IMR-90 (cell line): ENCODE measurements around the gene ZCCHC17. TPM values are rescaled to one million over a fixed set of nuclear protein-coding genes. Genes with fewer than 3 reads are reported as not detected.
A peak's percentile ranks its signal among the peaks of the same experiment; 100 is the strongest.

Experiments used
- ATAC-seq: fragments of 200-7000 bp; cut with Tn5 transposase; 2 replicates; pipeline ENCODE4 v1.9.1; 2020; ENCODE audit warnings: low read depth, mild to moderate bottlenecking, moderate library complexity
- BruUV-seq: library from RNA; stranded (reverse); fragments of 400-500 nt; replicated peaks from 2 replicates; lab custom pipeline; 2021; lab: Mats Ljungman, UMichigan
- CTCF ChIA-PET: fragments of 300-600 bp; formaldehyde crosslinking; extraction: SDS; loops from one replicate; lab custom pipeline; 2021; ENCODE audit warnings: antibody characterized with exemption; lab: Yijun Ruan, JAX
- POLR2A ChIA-PET: fragments of 300-600 bp; sonication (Branson Sonifier 250); formaldehyde crosslinking; loops from one replicate; lab custom pipeline; 2022; ENCODE audit warnings: antibody characterized with exemption; ENCODE audit not compliant: unreplicated experiment; lab: Charles Lee
- DNase-seq: peaks from one replicate; pipeline ENCODE4 v3.0.0; 2013
- H2AFZ ChIP-seq: replicated peaks from 2 replicates; pipeline ENCODE3; 2013; ENCODE audit warnings: low read length, mild to moderate bottlenecking; ENCODE audit not compliant: poor library complexity
- H2AK5ac ChIP-seq: 2 replicates; pipeline ENCODE4 v1.6.1; 2013; ENCODE audit warnings: low read depth, low read length, inconsistent platforms
- H2AK9ac ChIP-seq: replicated peaks from 2 replicates; pipeline ENCODE3; 2013; ENCODE audit warnings: mild to moderate bottlenecking, low read depth, low read length, moderate library complexity; ENCODE audit not compliant: poor library complexity
- H2BK120ac ChIP-seq: 2 replicates; pipeline ENCODE4 v1.6.1; 2013; ENCODE audit warnings: low read depth, low read length, inconsistent platforms
- H2BK15ac ChIP-seq: 3 replicates; pipeline ENCODE4 v1.6.1; 2013; ENCODE audit warnings: low read depth, low read length, inconsistent platforms
- H2BK20ac ChIP-seq: 2 replicates; pipeline ENCODE4 v1.6.1; 2013; ENCODE audit warnings: low read depth, mild to moderate bottlenecking, inconsistent platforms, low read length, moderate library complexity
- H2BK5ac ChIP-seq: 2 replicates; pipeline ENCODE4 v1.6.1; 2013; ENCODE audit warnings: mild to moderate bottlenecking, low read depth, low read length, inconsistent platforms; ENCODE audit not compliant: poor library complexity, severe bottlenecking
- H3K14ac ChIP-seq: replicated peaks from 2 replicates; pipeline ENCODE4 v1.6.1; 2013; ENCODE audit warnings: low read depth, low read length, inconsistent platforms
- H3K18ac ChIP-seq: 2 replicates; pipeline ENCODE4 v1.6.1; 2013; ENCODE audit warnings: low read depth, low read length, control low read depth
- H3K23ac ChIP-seq: 2 replicates; pipeline ENCODE4 v1.6.1; 2013; ENCODE audit warnings: low read depth, low read length, inconsistent platforms
- H3K27ac ChIP-seq: 2 replicates; pipeline ENCODE4 v1.5.1; 2013; ENCODE audit warnings: mild to moderate bottlenecking, control low read depth, low read length; ENCODE audit not compliant: insufficient read depth
- H3K27me3 ChIP-seq: 2 replicates; pipeline ENCODE4 v1.6.1; 2013; ENCODE audit warnings: low read length; ENCODE audit not compliant: control insufficient read depth, insufficient read depth
- H3K36me3 ChIP-seq: 2 replicates; pipeline ENCODE4 v1.6.1; 2013; ENCODE audit warnings: low read length, mixed read lengths; ENCODE audit not compliant: control insufficient read depth, insufficient read depth
- H3K4ac ChIP-seq: 2 replicates; pipeline ENCODE4 v1.6.1; 2013; ENCODE audit warnings: low read depth, low read length, inconsistent platforms
- H3K4me1 ChIP-seq: 2 replicates; pipeline ENCODE4 v1.6.1; 2013; ENCODE audit warnings: low read length, mixed read lengths; ENCODE audit not compliant: control insufficient read depth, insufficient read depth
- H3K4me2 ChIP-seq: 2 replicates; pipeline ENCODE4 v1.6.1; 2013; ENCODE audit warnings: low read depth, mild to moderate bottlenecking, control low read depth, low read length, moderate library complexity
- H3K4me3 ChIP-seq: 2 replicates; pipeline ENCODE4 v1.5.1; 2013; ENCODE audit warnings: low read depth, mild to moderate bottlenecking, control low read depth, low read length, moderate library complexity; ENCODE audit not compliant: insufficient read depth
- H3K56ac ChIP-seq: 2 replicates; pipeline ENCODE4 v1.6.1; 2013; ENCODE audit warnings: low read length, inconsistent platforms; ENCODE audit not compliant: insufficient read depth; ENCODE audit errors: extremely low read depth
- H3K79me1 ChIP-seq, 2 experiments: 2 replicates each; pipeline ENCODE4 v1.6.1; 2013; ENCODE audit warnings: low read length in 2 of 2, inconsistent platforms in 1 of 2, low read depth in 1 of 2
- H3K9ac ChIP-seq: 2 replicates; pipeline ENCODE4 v1.6.1; 2013; ENCODE audit warnings: low read depth, low read length, control low read depth
- H3K9me1 ChIP-seq: 2 replicates; pipeline ENCODE4 v1.6.1; 2013; ENCODE audit warnings: low read length, inconsistent platforms; ENCODE audit not compliant: insufficient read depth
- H3K9me3 ChIP-seq: 2 replicates; pipeline ENCODE4 v1.6.1; 2013; ENCODE audit warnings: low read length; ENCODE audit not compliant: control insufficient read depth, insufficient read depth
- H4K20me1 ChIP-seq: 2 replicates; pipeline ENCODE4 v1.6.1; 2013; ENCODE audit warnings: low read length, inconsistent platforms; ENCODE audit not compliant: insufficient read depth
- H4K5ac ChIP-seq: 2 replicates; pipeline ENCODE4 v1.6.1; 2013; ENCODE audit warnings: mild to moderate bottlenecking, low read depth, low read length, control low read depth
- H4K8ac ChIP-seq, 2 experiments: 2 replicates each; pipeline ENCODE4 v1.6.1; 2013; ENCODE audit warnings: low read depth in 2 of 2, low read length in 2 of 2, control low read depth in 1 of 2, inconsistent platforms in 1 of 2
- H4K91ac ChIP-seq: 2 replicates; pipeline ENCODE4 v1.6.1; 2013; ENCODE audit warnings: low read depth, low read length, inconsistent platforms; ENCODE audit not compliant: insufficient read depth
- CTCF ChIP-seq: conservative IDR thresholded peaks from 2 replicates; pipeline ENCODE4 v1.5.1; 2012; ENCODE audit warnings: mild to moderate bottlenecking, low read depth, low read length, improper control_type of control experiment
- ELK1 ChIP-seq: fragments of 150-350 bp; IDR thresholded peaks from 2 replicates; pipeline ENCODE4 v1.6.1; 2016; ENCODE audit warnings: low read depth, mild to moderate bottlenecking, low read length, moderate library complexity, borderline replicate concordance
- FOS ChIP-seq: fragments of 150-350 bp; IDR thresholded peaks from 2 replicates; pipeline ENCODE4 v1.6.1; 2016; ENCODE audit warnings: low read depth, low read length
- MAFK ChIP-seq: IDR thresholded peaks from 2 replicates; pipeline ENCODE4 v1.6.1; 2012; ENCODE audit warnings: low read depth, low read length, improper control_type of control experiment
- MAZ ChIP-seq: IDR thresholded peaks from 2 replicates; pipeline ENCODE4 v1.6.1; 2012; ENCODE audit warnings: low read depth, mild to moderate bottlenecking, low read length, improper control_type of control experiment, moderate library complexity, borderline replicate concordance
- MXI1 ChIP-seq: IDR thresholded peaks from 2 replicates; pipeline ENCODE4 v1.6.1; 2012; ENCODE audit warnings: low read depth, mild to moderate bottlenecking, low read length, moderate library complexity, borderline replicate concordance
- NFE2L2 ChIP-seq: fragments of 150-350 bp; IDR thresholded peaks from 2 replicates; pipeline ENCODE4 v1.6.1; 2016; ENCODE audit warnings: low read depth, mild to moderate bottlenecking, low read length
- POLR2A ChIP-seq: IDR thresholded peaks from 2 replicates; pipeline ENCODE4 v1.6.1; 2012; ENCODE audit warnings: mild to moderate bottlenecking, low read depth, low read length
- RCOR1 ChIP-seq: IDR thresholded peaks from 2 replicates; pipeline ENCODE4 v1.6.1; 2012; ENCODE audit warnings: mild to moderate bottlenecking, low read length, improper control_type of control experiment; ENCODE audit not compliant: insufficient replicate concordance
- RFX5 ChIP-seq: IDR thresholded peaks from 2 replicates; pipeline ENCODE4 v1.8.0; 2012; ENCODE audit warnings: low read depth, mild to moderate bottlenecking, low read length, moderate library complexity
- USF2 ChIP-seq: fragments of 150-350 bp; IDR thresholded peaks from 2 replicates; pipeline ENCODE4 v1.6.1; 2017; ENCODE audit warnings: mild to moderate bottlenecking, antibody characterized with exemption, low read length, low read depth
- WGBS, 2 experiments: methylation state at CpG; one replicate each; pipeline versions ENCODE4 v1.1.5 to v1.1.7; 2013; ENCODE audit warnings: missing lambda C conversion rate in 2 of 2; ENCODE audit not compliant: insufficient read length in 1 of 2; ENCODE audit errors: extremely low coverage in 2 of 2; 5-methylcytosine and 5-hydroxymethylcytosine counted together
- dilution Hi-C: fragments of 300-500 bp; cut with HindIII; formaldehyde crosslinking; loops from one replicate; pipeline ENCODE4 v1.14.3; 2018; ENCODE audit warnings: low sequenced_read_pairs; ENCODE audit not compliant: unreplicated experiment
- in situ Hi-C: fragments of 300-500 bp; cut with MboI; formaldehyde crosslinking; loops from 3 replicates; pipeline ENCODE4 v1.14.3; 2019; ENCODE audit warnings: low sequenced_read_pairs, inconsistent platforms, mixed read lengths
- intact Hi-C: fragments of 100-400 bp; cut with micrococcal nuclease; formaldehyde crosslinking; loops from 2 replicates; pipeline ENCODE4 v1.10.0; 2022
- polyA plus RNA-seq, 3 experiments: library from polyadenylated mRNA; depleted of rRNA; stranded (reverse); fragments of >200 nt; gene quantifications; 2 replicates each; pipeline ENCODE4 v1.2.3, GENCODE V29; 2012; ENCODE audit warnings: low replicate concordance in 1 of 3
- total RNA-seq: library from RNA; depleted of rRNA; stranded (reverse); fragments of >200 nt; gene quantifications from 2 replicates; pipeline ENCODE4 v1.2.3, GENCODE V29; 2012

ZCCHC17 gene
- total and polyA plus RNA-seq, 2 of the 4 experiments (the other 2 are of a cell fraction): 48.4 to 48.9 TPM

GRCh38 chr1:31296486-31297276 lies at the start of gene ZCCHC17, which contains the start of gene SNRNP40 (continued):
- TF ChIP-seq ELK1: no peak
- TF ChIP-seq POLR2A: peak; percentile 96

- Histone ChIP-seq H3K4me1 (no peaks in the 10 kb centered on the region), H2BK5ac (no peak overlapping the region), H3K18ac (no peak overlapping the region), H3K4ac (no peak overlapping the region), H2AK9ac (no peak overlapping the region), H3K27me3 (peaks cover 6% of the 10 kb centered on the region), H3K4me2 (no peak overlapping the region), H3K4me3 (no peak overlapping the region), H4K91ac (no peak overlapping the region), H3K9ac (no peak overlapping the region), H3K23ac (no peak overlapping the region), H2AFZ (no peak overlapping the region), H4K8ac (no peak overlapping the region), H3K9me3 (no peaks in the 10 kb centered on the region), H3K79me1 (no peaks in the 10 kb centered on the region), H2BK120ac (no peak overlapping the region), H3K27ac (no peak overlapping the region), H2AK5ac (no peak overlapping the region), H3K56ac (no peak overlapping the region), H4K20me1 (no peaks in the 10 kb centered on the region), H3K9me1 (no peaks in the 10 kb centered on the region), H3K14ac (no peak overlapping the region), H2BK20ac (no peak overlapping the region), H4K5ac (no peak overlapping the region), H2BK15ac (no peak overlapping the region), H3K36me3 (no peaks in the 10 kb centered on the region)
- in situ Hi-C loops (no loop called here), dilution Hi-C loops (no loop called here), intact Hi-C loops (no loop called here)
- ATAC-seq: no peak
- DNase-seq: no peak
- ChIA-PET POLR2A (no interaction called here), CTCF (interaction anchor here (0.7 kb wide), 1 partner anchor 20 kb away, joined by 3 read pairs; no protein-coding TSS in a partner anchor)
- no CpG with 5 or more reads among the region's 4 CpGs for WGBS, 2 experiments
- no TSS peak for BruUV-seq
- no peak for TF ChIP-seq MXI1
- TF ChIP-seq RCOR1: no peak
- TF ChIP-seq FOS: no peak
- TF ChIP-seq CTCF: no peak
- no peak for TF ChIP-seq MAFK
- TF ChIP-seq NFE2L2: no peak
- TF ChIP-seq POLR2A: no peak
- no peak for TF ChIP-seq MAZ
- no peak for TF ChIP-seq RFX5
- TF ChIP-seq USF2: no peak
Measured at GRCh38 chr1:31248276-31248675, 48.6 kb upstream of the ZCCHC17 start.
